ENCODE measurements around the gene OR2W1.

The OR2W1 gene

GRCh38 chr6:29028821-29029220, 16.2 kb downstream of the OR2W1 start:
- FAIRE-seq (no peak), DNase-seq (ENCODE audit: insufficient read length, low spot score) (no peak)
- TF ChIP-seq SPI1 (IDR thresholded peaks at IDR 0.05; ENCODE audit: low read depth, low read length) (no peak), POLR2A (IDR thresholded peaks at IDR 0.05; ENCODE audit: low read depth, low read length) (no peak), PAX5 (IDR thresholded peaks at IDR 0.05; ENCODE audit: insufficient read depth, low read length, severe bottlenecking) (no peak), POLR2AphosphoS5 (IDR thresholded peaks at IDR 0.05; ENCODE audit: low read depth, low read length) (no peak), POU2F2 (IDR thresholded peaks at IDR 0.05; ENCODE audit: low read depth, low read length) (no peak), TAF1 (IDR thresholded peaks at IDR 0.05; ENCODE audit: low read depth, low read length) (no peak)

- no peak for FAIRE-seq
- TF ChIP-seq POLR2A (IDR thresholded peaks at IDR 0.05; ENCODE audit: low read depth, low read length) (no peak), POU2F2 (IDR thresholded peaks at IDR 0.05; ENCODE audit: low read depth, low read length) (no peak), TAF1 (IDR thresholded peaks at IDR 0.05; ENCODE audit: low read depth, low read length) (no peak), PAX5 (IDR thresholded peaks at IDR 0.05; ENCODE audit: insufficient read depth, low read length, severe bottlenecking) (no peak), POLR2AphosphoS5 (IDR thresholded peaks at IDR 0.05; ENCODE audit: low read depth, low read length) (no peak), SPI1 (IDR thresholded peaks at IDR 0.05; ENCODE audit: low read depth, low read length) (no peak)
Observed at GRCh38 chr6:29025927-29026585, 18.9 kb downstream of the OR2W1 start.

GRCh38 chr6:29021434-29021833, 23.5 kb downstream of the OR2W1 start:
- no peak for DNase-seq (ENCODE audit: insufficient read length, low spot score)
- TF ChIP-seq POU2F2 (IDR thresholded peaks at IDR 0.05; ENCODE audit: low read depth, low read length) (no peak), POLR2AphosphoS5 (IDR thresholded peaks at IDR 0.05; ENCODE audit: low read depth, low read length) (no peak), POLR2A (IDR thresholded peaks at IDR 0.05; ENCODE audit: low read depth, low read length) (no peak), TAF1 (IDR thresholded peaks at IDR 0.05; ENCODE audit: low read depth, low read length) (no peak), SPI1 (IDR thresholded peaks at IDR 0.05; ENCODE audit: low read depth, low read length) (no peak), PAX5 (IDR thresholded peaks at IDR 0.05; ENCODE audit: insufficient read depth, low read length, severe bottlenecking) (no peak)
- no peak for FAIRE-seq

More at GRCh38 chr6:29025927-29026585, 18.9 kb downstream of the OR2W1 start:
- no peak for DNase-seq (ENCODE audit: insufficient read length, low spot score)

- TF ChIP-seq POU2F2 (IDR thresholded peaks at IDR 0.05; ENCODE audit: low read depth, low read length) (no peak), POLR2AphosphoS5 (IDR thresholded peaks at IDR 0.05; ENCODE audit: low read depth, low read length) (no peak), TAF1 (IDR thresholded peaks at IDR 0.05; ENCODE audit: low read depth, low read length) (no peak), PAX5 (IDR thresholded peaks at IDR 0.05; ENCODE audit: insufficient read depth, low read length, severe bottlenecking) (no peak), POLR2A (IDR thresholded peaks at IDR 0.05; ENCODE audit: low read depth, low read length) (no peak), SPI1 (IDR thresholded peaks at IDR 0.05; ENCODE audit: low read depth, low read length) (no peak)
- DNase-seq (ENCODE audit: insufficient read length, low spot score) (no peak), FAIRE-seq (no peak)
Observed at GRCh38 chr6:29019629-29020028, 25.3 kb downstream of the OR2W1 start.

- FAIRE-seq, result no peak
- TF ChIP-seq POLR2AphosphoS5 (IDR thresholded peaks at IDR 0.05; ENCODE audit: low read depth, low read length) (no peak), TAF1 (IDR thresholded peaks at IDR 0.05; ENCODE audit: low read depth, low read length) (no peak), POLR2A (IDR thresholded peaks at IDR 0.05; ENCODE audit: low read depth, low read length) (no peak), PAX5 (IDR thresholded peaks at IDR 0.05; ENCODE audit: insufficient read depth, low read length, severe bottlenecking) (no peak), POU2F2 (IDR thresholded peaks at IDR 0.05; ENCODE audit: low read depth, low read length) (no peak), SPI1 (IDR thresholded peaks at IDR 0.05; ENCODE audit: low read depth, low read length) (no peak)
- DNase-seq (ENCODE audit: insufficient read length, low spot score), result no peak
Observed at GRCh38 chr6:29017428-29017802, 27.6 kb downstream of the OR2W1 start.

GRCh38 chr6:29016559-29017427, 28.2 kb downstream of the OR2W1 start:
- DNase-seq (ENCODE audit: insufficient read length, low spot score), result peak; percentile 51
- FAIRE-seq, result peak; percentile 97
- TF ChIP-seq SPI1 (IDR thresholded peaks at IDR 0.05; ENCODE audit: low read depth, low read length) (peak; percentile 78), PAX5 (IDR thresholded peaks at IDR 0.05; ENCODE audit: insufficient read depth, low read length, severe bottlenecking) (no peak)

- DNase-seq (ENCODE audit: insufficient read length, low spot score) (no peak), FAIRE-seq (no peak)
- no peak for TF ChIP-seq POU2F2 (IDR thresholded peaks at IDR 0.05; ENCODE audit: low read depth, low read length)
- TF ChIP-seq POLR2AphosphoS5 (IDR thresholded peaks at IDR 0.05; ENCODE audit: low read depth, low read length), result no peak
- TF ChIP-seq POLR2A (IDR thresholded peaks at IDR 0.05; ENCODE audit: low read depth, low read length), result no peak
- no peak for TF ChIP-seq TAF1 (IDR thresholded peaks at IDR 0.05; ENCODE audit: low read depth, low read length)
- no peak for TF ChIP-seq SPI1 (IDR thresholded peaks at IDR 0.05; ENCODE audit: low read depth, low read length)
- TF ChIP-seq PAX5 (IDR thresholded peaks at IDR 0.05; ENCODE audit: insufficient read depth, low read length, severe bottlenecking), result no peak
Observed at GRCh38 chr6:29014729-29015608, 30.0 kb downstream of the OR2W1 start.

- FAIRE-seq (no peak), DNase-seq (ENCODE audit: insufficient read length, low spot score) (no peak)
- no peak for TF ChIP-seq POLR2AphosphoS5 (IDR thresholded peaks at IDR 0.05; ENCODE audit: low read depth, low read length)
- no peak for TF ChIP-seq TAF1 (IDR thresholded peaks at IDR 0.05; ENCODE audit: low read depth, low read length)
- TF ChIP-seq PAX5 (IDR thresholded peaks at IDR 0.05; ENCODE audit: insufficient read depth, low read length, severe bottlenecking), result no peak
- no peak for TF ChIP-seq SPI1 (IDR thresholded peaks at IDR 0.05; ENCODE audit: low read depth, low read length)
- no peak for TF ChIP-seq POU2F2 (IDR thresholded peaks at IDR 0.05; ENCODE audit: low read depth, low read length)
- no peak for TF ChIP-seq POLR2A (IDR thresholded peaks at IDR 0.05; ENCODE audit: low read depth, low read length)
Observed at GRCh38 chr6:29011276-29011734, 33.7 kb downstream of the OR2W1 start.
